Activated CD4-positive, alpha-beta T cell treated with anti-CD3 and anti-CD28 coated beads, Interleukin-2, Interleukin-4, amounts not matched to agents 100 ng/mL and 50 ng/mL, durations not matched to agents 16 hours and 8 hours (primary cell): Measurements from ENCODE around the gene BAK1.
"Not testable (repeated sequence)": the region's sequence is repeated elsewhere in the genome, so short reads cannot be mapped to it uniquely, and the experiment has no call there.

Experiments
- DNase-seq: peaks from one replicate; pipeline ENCODE4 v3.0.0-alpha.2; 2020; ENCODE audit warnings: low spot score

BAK1 gene

DNA sequence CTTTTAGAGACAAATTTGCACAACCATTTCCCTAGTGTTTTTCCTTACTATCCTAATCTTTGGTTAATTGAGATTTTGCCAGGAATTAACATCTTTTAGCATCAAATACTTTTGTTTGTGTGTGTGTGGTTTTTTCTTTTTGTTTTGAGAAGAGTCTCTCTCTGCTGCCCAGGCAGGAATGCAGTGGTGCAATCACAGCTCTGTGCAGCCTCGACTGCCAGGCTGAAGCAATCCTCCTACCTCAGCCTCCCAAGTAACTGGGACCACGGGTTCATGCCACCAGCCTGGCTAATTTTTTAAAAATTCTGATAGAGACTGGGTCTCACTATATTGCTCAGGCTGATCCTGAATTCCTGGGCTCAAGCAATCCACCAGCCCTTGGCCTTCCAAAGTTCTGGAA is 28.5 kb downstream of the BAK1 start:
- DNase-seq, result no peak

GRCh38 chr6:33549896-33550295 is 30.2 kb downstream of the BAK1 start:
- DNase-seq, result no peak

- DNase-seq, result no peak
Measured at GRCh38 chr6:33549196-33549595, 30.9 kb downstream of the BAK1 start.

DNA sequence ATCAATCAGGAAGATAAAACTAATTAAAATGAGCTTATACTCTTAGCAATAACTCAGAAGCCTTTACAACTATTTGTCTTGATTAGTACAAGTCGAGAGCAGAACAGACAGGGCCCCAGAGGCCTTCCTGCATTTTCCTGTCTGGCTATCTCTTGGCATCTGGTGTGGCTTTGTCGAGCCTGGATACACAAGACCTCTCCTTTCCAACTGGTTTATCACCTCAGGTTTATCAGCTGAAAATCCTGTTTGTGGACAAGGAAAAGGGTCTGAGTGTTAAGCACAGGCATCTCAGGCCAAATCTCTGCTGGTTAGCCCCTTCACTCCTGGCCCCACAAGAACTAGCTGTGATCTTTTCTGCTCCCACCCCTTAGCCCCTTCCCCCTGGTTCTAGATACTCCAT is 32.6 kb downstream of the BAK1 start:
- DNase-seq, result no peak

GRCh38 chr6:33546766-33547165 is 33.3 kb downstream of the BAK1 start:
- no peak for DNase-seq

DNA sequence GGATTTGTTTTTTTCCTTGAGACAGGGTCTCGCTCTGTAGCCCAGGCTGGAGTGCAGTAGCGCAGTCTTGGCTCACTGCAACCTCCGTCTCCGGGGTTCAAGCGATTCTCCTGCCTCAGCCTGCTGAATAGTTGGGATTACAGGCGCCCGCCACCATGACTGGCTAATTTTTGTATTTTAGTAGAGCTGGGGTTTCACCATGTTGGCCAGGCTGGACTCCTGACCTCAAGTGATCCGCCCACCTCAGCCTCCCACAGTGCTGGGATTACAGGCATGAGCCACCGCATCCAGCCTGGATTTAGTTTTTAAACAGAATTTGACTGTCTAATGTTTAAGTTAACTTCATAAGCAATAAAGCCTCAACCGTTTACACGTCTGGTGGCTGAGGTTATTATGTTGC is 34.8 kb downstream of the BAK1 start:
- not testable (repeated sequence) for DNase-seq

GRCh38 chr6:33543116-33543515 is 37.0 kb downstream of the BAK1 start:
- no peak for DNase-seq

GRCh38 chr6:33540768-33541167 is 39.3 kb downstream of the BAK1 start:
- no peak for DNase-seq

DNA sequence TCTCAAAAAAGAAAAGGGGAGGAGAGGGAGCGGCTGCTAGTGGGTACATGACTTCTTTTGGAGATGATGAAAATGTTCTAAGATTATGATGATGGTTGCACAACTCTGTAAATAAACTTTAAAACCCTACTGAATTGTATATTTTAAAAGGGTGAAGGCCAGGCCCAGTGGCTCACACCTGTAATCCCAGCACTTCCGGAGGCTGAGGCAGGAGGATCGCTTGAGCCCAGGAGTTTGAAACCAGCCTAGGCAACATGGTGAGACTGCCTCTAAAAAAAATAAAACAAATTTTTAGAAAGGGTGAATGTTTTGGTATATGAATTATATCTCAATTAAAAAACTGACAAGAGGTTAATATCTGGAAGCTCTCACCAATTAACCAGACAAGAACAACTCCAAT is 45.4 kb downstream of the BAK1 start:
- DNase-seq, result no peak

DNA sequence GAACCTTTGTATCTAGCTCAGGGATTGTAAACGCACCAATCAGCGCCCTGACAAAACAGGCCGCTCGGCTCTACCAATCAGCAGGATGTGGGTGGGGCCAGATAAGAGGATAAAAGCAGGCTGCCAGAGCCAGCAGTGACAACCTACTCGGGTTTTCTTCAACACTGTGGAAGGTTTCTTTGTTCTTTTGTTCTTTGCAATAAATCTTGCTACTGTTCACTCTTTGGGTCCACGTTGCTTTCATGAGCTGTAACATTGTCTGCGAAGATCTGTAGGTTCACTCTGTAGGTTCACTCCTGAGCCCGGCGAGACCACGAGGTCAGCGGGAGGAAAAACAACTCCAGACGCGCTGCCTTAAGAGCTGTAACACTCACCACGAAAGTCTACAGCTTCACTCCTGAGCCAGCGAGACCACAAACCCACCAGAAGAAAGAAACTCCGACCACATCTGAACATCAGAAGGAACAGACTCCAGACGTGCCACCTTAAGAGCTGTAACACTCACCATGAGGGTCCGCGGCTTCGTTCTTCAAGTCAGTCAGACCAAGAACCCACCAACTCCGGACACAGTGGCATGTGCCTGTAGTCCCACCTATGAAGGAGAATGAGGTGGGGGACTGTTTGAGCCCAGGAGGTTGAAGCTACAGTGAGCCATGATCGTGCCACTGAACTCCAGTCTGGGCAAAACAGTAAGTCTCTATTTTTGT is 46.8 kb downstream of the BAK1 start:
- peak; percentile 48 for DNase-seq

- not testable (repeated sequence) for DNase-seq
Measured at GRCh38 chr6:33532431-33532830, 47.6 kb downstream of the BAK1 start.

GRCh38 chr6:33530617-33531016 is 49.5 kb downstream of the BAK1 start:
- DNase-seq, result not testable (repeated sequence)
